HepG2 (cell line): ENCODE data around the gene TNNT3. TPM values are rescaled to one million over a fixed set of nuclear protein-coding genes. Genes with fewer than 3 reads are reported as not detected.

Experiments used
- ATAC-seq: fragments of 200-7000 bp; cut with Tn5 transposase; 3 replicates; pipeline ENCODE4 v1.9.1; 2020; ENCODE audit warnings: mild to moderate bottlenecking, moderate library complexity
- BruUV-seq: library from RNA; stranded (reverse); fragments of 400-500 nt; replicated peaks from 2 replicates; lab custom pipeline; 2021; lab: Mats Ljungman, UMichigan
- CTCF ChIA-PET: fragments of 300-600 bp; formaldehyde crosslinking; extraction: SDS; loops from one replicate; lab custom pipeline; 2021; ENCODE audit warnings: low total read pairs, inconsistent platforms, low intra/inter-chr PET ratio; lab: Yijun Ruan, JAX
- POLR2A ChIA-PET: fragments of 350-600 bp; sonication (Branson Sonifier 250); formaldehyde crosslinking; loops from one replicate; lab custom pipeline; 2020; ENCODE audit warnings: antibody characterized with exemption, inconsistent platforms; lab: Yijun Ruan, JAX
- DNase-seq: peaks from one replicate; pipeline ENCODE4 v3.0.0-alpha.2; 2015; ENCODE audit warnings: low spot score
- FAIRE-seq: peaks from 3 replicates; lab custom pipeline; 2011; peaks lifted over from hg19 to GRCh38; lab: Jason Lieb, UNC
- H2AFZ ChIP-seq: one replicate; pipeline ENCODE4 v1.6.1; 2011; ENCODE audit warnings: low read length, inconsistent platforms
- H3K27ac ChIP-seq: fragments of 300-600 bp; 3 replicates; pipeline ENCODE4 v1.8.0; 2011; ENCODE audit warnings: mixed run types, mild to moderate bottlenecking, mixed read lengths, low read length, inconsistent platforms; ENCODE audit not compliant: insufficient read depth; ENCODE audit errors: extremely low read length
- H3K27me3 ChIP-seq, 2 experiments: fragments of 200-600 bp in 1 of 2; 2 replicates in 1 of 2; 3 replicates in 1 of 2; pipeline versions ENCODE4 v1.6.0 to v1.8.0; 2011; ENCODE audit warnings: low read length in 2 of 2, mild to moderate bottlenecking in 2 of 2, moderate library complexity in 2 of 2, inconsistent platforms in 1 of 2; ENCODE audit not compliant: insufficient read depth in 2 of 2, control insufficient read depth in 1 of 2
- H3K36me3 ChIP-seq, 2 experiments: fragments of 200-600 bp in 1 of 2; replicated peaks in 1 of 2; 2 replicates in 1 of 2; 3 replicates in 1 of 2; pipeline versions ENCODE4 v1.5.1 to v1.8.0; 2011; ENCODE audit warnings: low read length in 2 of 2, inconsistent platforms in 1 of 2; ENCODE audit not compliant: insufficient read depth in 2 of 2, control insufficient read depth in 1 of 2
- H3K4me1 ChIP-seq: 2 replicates; pipeline ENCODE4 v1.5.1; 2012; ENCODE audit warnings: low read length, inconsistent platforms; ENCODE audit not compliant: insufficient read depth
- H3K4me2 ChIP-seq: 2 replicates; pipeline ENCODE4 v1.6.0; 2011; ENCODE audit warnings: low read depth, low read length, inconsistent platforms
- H3K4me3 ChIP-seq, 3 experiments: fragments of 200-600 bp in 1 of 3; sonication (generic), shearing (Covaris generic) in 1 of 3; replicated peaks in 1 of 3; 2 replicates each; pipeline ENCODE4 v1.5.1; 2011 to 2016; ENCODE audit warnings: low read length in 3 of 3, inconsistent platforms in 2 of 3, low read depth in 2 of 3, mild to moderate bottlenecking in 2 of 3, control low read depth in 1 of 3, mixed read lengths in 1 of 3; ENCODE audit not compliant: insufficient read depth in 1 of 3
- H3K79me2 ChIP-seq: one replicate; pipeline ENCODE4 v1.6.1; 2011; ENCODE audit warnings: low read length, inconsistent platforms; ENCODE audit not compliant: insufficient read depth
- H3K9ac ChIP-seq: 2 replicates; pipeline ENCODE4 v1.6.0; 2011; ENCODE audit warnings: mild to moderate bottlenecking, low read depth, low read length, inconsistent platforms; ENCODE audit not compliant: insufficient read depth
- H3K9me3 ChIP-seq: 2 replicates; pipeline ENCODE4 v1.5.1; 2012; ENCODE audit warnings: mild to moderate bottlenecking, low read length
- H4K20me1 ChIP-seq: 2 replicates; pipeline ENCODE4 v1.6.0; 2011; ENCODE audit warnings: inconsistent platforms, mild to moderate bottlenecking, low read length, moderate library complexity; ENCODE audit not compliant: insufficient read depth
- EZH2 ChIP-seq: conservative IDR thresholded peaks from 2 replicates; pipeline ENCODE4 v1.6.1; 2012; ENCODE audit warnings: mild to moderate bottlenecking, low read depth, low read length, moderate library complexity
- JDP2 ChIP-seq: sonication (generic); formaldehyde crosslinking; IDR thresholded peaks from 2 replicates; pipeline ENCODE4 v1.8.1; 2022; ENCODE audit warnings: missing genetic modification reagents, borderline replicate concordance
- SETDB1 ChIP-seq: sonication (generic); formaldehyde crosslinking; IDR thresholded peaks from 2 replicates; pipeline ENCODE4 v1.5.1; 2020; ENCODE audit warnings: missing genetic modification reagents, mild to moderate bottlenecking, borderline replicate concordance
- TP53 ChIP-seq: sonication (generic); formaldehyde crosslinking; conservative IDR thresholded peaks from 2 replicates; pipeline ENCODE4 v1.4.0; 2020; ENCODE audit warnings: missing genetic modification reagents
- ZMYM2 ChIP-seq: sonication (generic); formaldehyde crosslinking; IDR thresholded peaks from 2 replicates; pipeline ENCODE4 v1.8.0; 2022; ENCODE audit warnings: mild to moderate bottlenecking, missing genetic modification reagents
- ZNF556 ChIP-seq: sonication (generic); formaldehyde crosslinking; IDR thresholded peaks from 2 replicates; pipeline ENCODE4 v1.4.0; 2020; ENCODE audit warnings: mild to moderate bottlenecking, missing genetic modification reagents, borderline replicate concordance
- ZNF850 ChIP-seq: sonication (generic); formaldehyde crosslinking; conservative IDR thresholded peaks from 2 replicates; pipeline ENCODE4 v1.9.0; 2021; ENCODE audit warnings: mild to moderate bottlenecking, missing genetic modification reagents
- WGBS: methylation state at CpG from one replicate; pipeline ENCODE4 v1.1.6; 2017; ENCODE audit warnings: low lambda C conversion rate; 5-methylcytosine and 5-hydroxymethylcytosine counted together
- in situ Hi-C: cut with HindIII; loops from 2 replicates; pipeline ENCODE4 v1.10.0; 2017; ENCODE audit warnings: low pct_unique_long_range_greater_than_20kb; ENCODE audit not compliant: extremely low pct_ligation_motif_present
- intact Hi-C: fragments of 100-400 bp; cut with micrococcal nuclease; formaldehyde crosslinking; loops from one replicate; pipeline ENCODE4 v1.10.0; 2022; ENCODE audit not compliant: unreplicated experiment
- polyA plus RNA-seq, 8 experiments: library from polyadenylated mRNA; depleted of rRNA in 3 of 8; stranded (reverse) in 7 of 8; unstranded in 1 of 8; fragments of >200 nt; fragmentation: Illumina TruSeq in 4 of 8; extraction: Trizol in 4 of 8; gene quantifications; 2 replicates each; pipeline versions ENCODE4 v1.2.1 to v1.2.3, GENCODE V29; 2011 to 2016; ENCODE audit warnings: low read depth in 4 of 8, missing spikeins in 1 of 8, mixed read lengths in 1 of 8; ENCODE audit not compliant: insufficient read depth in 1 of 8
- total RNA-seq, 5 experiments: library from RNA; depleted of rRNA; stranded (reverse); fragments of >200 nt; fragmentation: Illumina TruSeq; extraction: Trizol; gene quantifications; 2 replicates each; pipeline ENCODE4 v1.2.3, GENCODE V29; 2016; ENCODE audit warnings: low read depth in 1 of 5
- TF ChIP-seq, protein P1 (sequence below): sonication (generic); formaldehyde crosslinking; IDR thresholded peaks from 2 replicates; pipeline ENCODE4 v1.4.0; 2020; ENCODE audit warnings: missing genetic modification reagents

Gene TNNT3
- total and polyA plus RNA-seq, 2 of the 13 experiments (the other 11 are each of a cell fraction or from before 2014, with no cell fraction given) = not detected

DNA sequence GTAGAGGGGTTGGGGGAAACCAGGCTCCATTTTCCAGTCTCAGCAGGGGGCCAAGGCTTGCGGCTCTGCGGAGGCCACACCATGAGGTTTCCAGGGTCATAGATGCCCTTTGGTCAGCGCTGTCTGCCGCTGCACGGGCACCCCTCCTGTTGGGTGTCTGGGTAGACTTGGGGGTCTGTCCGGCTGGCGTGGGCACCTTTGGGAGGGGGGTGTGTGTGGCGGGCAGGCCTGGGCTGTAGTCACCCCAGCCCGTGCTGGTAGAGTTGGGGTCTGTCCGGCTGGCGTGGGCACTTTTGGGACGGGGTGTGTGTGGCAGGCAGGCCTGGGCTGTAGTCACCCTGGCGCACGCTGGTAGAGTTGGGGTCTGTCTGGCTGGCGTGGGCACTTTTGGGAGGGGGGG is 48.0 kb upstream of the TNNT3 start (continued):
- TF ChIP-seq, protein P1, sequence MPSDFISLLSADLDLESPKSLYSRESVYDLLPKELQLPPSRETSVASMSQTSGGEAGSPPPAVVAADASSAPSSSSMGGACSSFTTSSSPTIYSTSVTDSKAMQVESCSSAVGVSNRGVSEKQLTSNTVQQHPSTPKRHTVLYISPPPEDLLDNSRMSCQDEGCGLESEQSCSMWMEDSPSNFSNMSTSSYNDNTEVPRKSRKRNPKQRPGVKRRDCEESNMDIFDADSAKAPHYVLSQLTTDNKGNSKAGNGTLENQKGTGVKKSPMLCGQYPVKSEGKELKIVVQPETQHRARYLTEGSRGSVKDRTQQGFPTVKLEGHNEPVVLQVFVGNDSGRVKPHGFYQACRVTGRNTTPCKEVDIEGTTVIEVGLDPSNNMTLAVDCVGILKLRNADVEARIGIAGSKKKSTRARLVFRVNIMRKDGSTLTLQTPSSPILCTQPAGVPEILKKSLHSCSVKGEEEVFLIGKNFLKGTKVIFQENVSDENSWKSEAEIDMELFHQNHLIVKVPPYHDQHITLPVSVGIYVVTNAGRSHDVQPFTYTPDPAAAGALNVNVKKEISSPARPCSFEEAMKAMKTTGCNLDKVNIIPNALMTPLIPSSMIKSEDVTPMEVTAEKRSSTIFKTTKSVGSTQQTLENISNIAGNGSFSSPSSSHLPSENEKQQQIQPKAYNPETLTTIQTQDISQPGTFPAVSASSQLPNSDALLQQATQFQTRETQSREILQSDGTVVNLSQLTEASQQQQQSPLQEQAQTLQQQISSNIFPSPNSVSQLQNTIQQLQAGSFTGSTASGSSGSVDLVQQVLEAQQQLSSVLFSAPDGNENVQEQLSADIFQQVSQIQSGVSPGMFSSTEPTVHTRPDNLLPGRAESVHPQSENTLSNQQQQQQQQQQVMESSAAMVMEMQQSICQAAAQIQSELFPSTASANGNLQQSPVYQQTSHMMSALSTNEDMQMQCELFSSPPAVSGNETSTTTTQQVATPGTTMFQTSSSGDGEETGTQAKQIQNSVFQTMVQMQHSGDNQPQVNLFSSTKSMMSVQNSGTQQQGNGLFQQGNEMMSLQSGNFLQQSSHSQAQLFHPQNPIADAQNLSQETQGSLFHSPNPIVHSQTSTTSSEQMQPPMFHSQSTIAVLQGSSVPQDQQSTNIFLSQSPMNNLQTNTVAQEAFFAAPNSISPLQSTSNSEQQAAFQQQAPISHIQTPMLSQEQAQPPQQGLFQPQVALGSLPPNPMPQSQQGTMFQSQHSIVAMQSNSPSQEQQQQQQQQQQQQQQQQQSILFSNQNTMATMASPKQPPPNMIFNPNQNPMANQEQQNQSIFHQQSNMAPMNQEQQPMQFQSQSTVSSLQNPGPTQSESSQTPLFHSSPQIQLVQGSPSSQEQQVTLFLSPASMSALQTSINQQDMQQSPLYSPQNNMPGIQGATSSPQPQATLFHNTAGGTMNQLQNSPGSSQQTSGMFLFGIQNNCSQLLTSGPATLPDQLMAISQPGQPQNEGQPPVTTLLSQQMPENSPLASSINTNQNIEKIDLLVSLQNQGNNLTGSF (CRISPR knock-in tag) = no peak
- TF ChIP-seq ZMYM2 (CRISPR knock-in tag) = no peak
- TF ChIP-seq JDP2 (CRISPR knock-in tag) = no peak
- no peak for TF ChIP-seq ZNF850 (CRISPR knock-in tag)

DNA sequence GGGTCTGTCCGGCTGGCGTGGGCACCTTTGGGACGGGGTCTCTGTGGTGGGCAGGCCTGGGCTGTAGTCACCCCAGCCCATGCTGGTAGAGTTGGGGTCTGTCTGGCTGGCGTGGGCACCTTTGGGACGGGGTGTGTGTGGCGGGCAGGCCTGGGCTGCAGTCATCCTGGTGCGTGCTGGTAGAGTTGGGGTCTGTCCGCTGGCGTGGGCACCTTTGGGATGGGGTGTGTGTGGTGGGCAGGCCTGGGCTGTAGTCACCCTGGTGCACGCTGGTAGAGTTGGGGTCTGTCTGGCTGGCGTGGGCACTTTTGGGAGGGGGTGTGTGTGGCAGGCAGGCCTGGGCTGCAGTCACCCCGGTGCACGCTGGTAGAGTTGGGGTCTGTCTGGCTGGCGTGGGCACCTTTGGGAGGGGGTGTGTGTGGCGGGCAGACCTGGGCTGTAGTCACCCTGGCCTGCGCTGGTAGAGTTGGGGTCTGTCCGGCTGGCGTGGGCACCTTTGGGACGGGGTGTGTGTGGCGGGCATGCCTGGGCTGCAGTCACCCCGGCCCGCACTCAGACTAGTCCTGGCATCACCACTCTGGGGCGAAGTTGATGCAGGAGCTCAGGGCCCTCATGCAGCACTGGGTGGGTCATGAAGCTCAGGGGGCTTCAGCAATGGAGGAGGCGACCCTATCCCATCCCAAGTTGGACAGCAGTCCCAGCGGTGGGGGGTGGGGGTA is 47.1 kb upstream of the TNNT3 start:
- WGBS = 25% methylated on average over 10 of the region's 25 CpGs
- Histone ChIP-seq H3K36me3 (no peaks in the 10 kb centered on the region), H4K20me1 (no peaks in the 10 kb centered on the region), H2AFZ (no peak overlapping the region), H3K9me3 (no peaks in the 10 kb centered on the region), H3K4me2 (no peak overlapping the region), H3K4me1 (peaks cover 12% of the 10 kb centered on the region), H3K27me3 (peaks cover 18 to 60% of the 10 kb centered on the region in 2 experiments), H3K9ac (no peak overlapping the region), H3K27ac (no peak overlapping the region), H3K4me3 (no peak overlapping the region), H3K79me2 (no peaks in the 10 kb centered on the region)
- CTCF ChIA-PET = no interaction called here
- intact Hi-C loops (no loop called here), in situ Hi-C loops (no loop called here)
- no TSS peak for BruUV-seq
- DNase-seq = no peak
- FAIRE-seq = no peak
- POLR2A ChIA-PET = no interaction called here
- TF ChIP-seq ZNF556 (CRISPR knock-in tag) (no peak), SETDB1 (CRISPR knock-in tag) (no peak), EZH2 (peak; percentile 81), TP53 (CRISPR knock-in tag) (no peak)
- ATAC-seq = no peak
